ENCODE results near the gene RAF1.

- TF ChIP-seq, protein P1, sequence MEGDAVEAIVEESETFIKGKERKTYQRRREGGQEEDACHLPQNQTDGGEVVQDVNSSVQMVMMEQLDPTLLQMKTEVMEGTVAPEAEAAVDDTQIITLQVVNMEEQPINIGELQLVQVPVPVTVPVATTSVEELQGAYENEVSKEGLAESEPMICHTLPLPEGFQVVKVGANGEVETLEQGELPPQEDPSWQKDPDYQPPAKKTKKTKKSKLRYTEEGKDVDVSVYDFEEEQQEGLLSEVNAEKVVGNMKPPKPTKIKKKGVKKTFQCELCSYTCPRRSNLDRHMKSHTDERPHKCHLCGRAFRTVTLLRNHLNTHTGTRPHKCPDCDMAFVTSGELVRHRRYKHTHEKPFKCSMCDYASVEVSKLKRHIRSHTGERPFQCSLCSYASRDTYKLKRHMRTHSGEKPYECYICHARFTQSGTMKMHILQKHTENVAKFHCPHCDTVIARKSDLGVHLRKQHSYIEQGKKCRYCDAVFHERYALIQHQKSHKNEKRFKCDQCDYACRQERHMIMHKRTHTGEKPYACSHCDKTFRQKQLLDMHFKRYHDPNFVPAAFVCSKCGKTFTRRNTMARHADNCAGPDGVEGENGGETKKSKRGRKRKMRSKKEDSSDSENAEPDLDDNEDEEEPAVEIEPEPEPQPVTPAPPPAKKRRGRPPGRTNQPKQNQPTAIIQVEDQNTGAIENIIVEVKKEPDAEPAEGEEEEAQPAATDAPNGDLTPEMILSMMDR (IDR thresholded peaks at IDR 0.05) = no peak
- no peak for TF ChIP-seq EZH2 (IDR thresholded peaks at IDR 0.05)
These were observed 22.2 kb upstream of the RAF1 start for GRCh38 chr3:12686096-12686495.

All from neural progenitor cell (in vitro differentiated cells).